ENCODE measurements around the gene OSBPL9. TPM values are rescaled to one million over a fixed set of nuclear protein-coding genes. Genes with fewer than 3 reads are reported as not detected.

OSBPL9 gene
- total RNA-seq, 1 experiment from 2014 or later: 61.9 TPM

DNA sequence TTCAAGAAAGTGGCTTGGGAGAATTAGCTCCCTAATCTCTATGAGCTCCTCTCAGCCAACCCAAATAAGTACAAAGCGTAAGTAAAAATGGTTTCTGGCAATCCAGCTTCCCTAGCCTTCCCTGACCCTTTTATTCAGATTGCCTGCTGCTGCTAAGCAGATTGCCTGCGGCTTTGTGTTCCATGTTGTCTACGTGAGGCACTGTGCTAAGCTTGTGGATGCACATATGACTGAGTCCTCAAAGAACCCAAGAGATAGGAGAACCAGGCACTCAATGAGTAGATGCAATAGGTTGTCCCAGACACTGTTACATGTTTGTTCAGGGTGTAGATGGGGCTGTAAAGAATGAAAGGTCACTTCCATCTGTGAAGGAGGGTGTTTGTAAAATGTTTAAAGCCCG lies 6.3 kb upstream of the OSBPL9 start:
- BruUV-seq (replicated peaks): no TSS peak
- H3K4me3 Mint-ChIP-seq (ENCODE audit: unreplicated experiment): no peak overlapping the region
- no peaks in the 10 kb centered on the region for H3K4me1 Mint-ChIP-seq (ENCODE audit: low read depth, unreplicated experiment)
- CTCF ChIA-PET: no interaction called here
- H3K27ac Mint-ChIP-seq (ENCODE audit: unreplicated experiment): no peak overlapping the region
- no peaks in the 10 kb centered on the region for H3K9me3 Mint-ChIP-seq (ENCODE audit: unreplicated experiment)
- TF ChIP-seq, protein P1, sequence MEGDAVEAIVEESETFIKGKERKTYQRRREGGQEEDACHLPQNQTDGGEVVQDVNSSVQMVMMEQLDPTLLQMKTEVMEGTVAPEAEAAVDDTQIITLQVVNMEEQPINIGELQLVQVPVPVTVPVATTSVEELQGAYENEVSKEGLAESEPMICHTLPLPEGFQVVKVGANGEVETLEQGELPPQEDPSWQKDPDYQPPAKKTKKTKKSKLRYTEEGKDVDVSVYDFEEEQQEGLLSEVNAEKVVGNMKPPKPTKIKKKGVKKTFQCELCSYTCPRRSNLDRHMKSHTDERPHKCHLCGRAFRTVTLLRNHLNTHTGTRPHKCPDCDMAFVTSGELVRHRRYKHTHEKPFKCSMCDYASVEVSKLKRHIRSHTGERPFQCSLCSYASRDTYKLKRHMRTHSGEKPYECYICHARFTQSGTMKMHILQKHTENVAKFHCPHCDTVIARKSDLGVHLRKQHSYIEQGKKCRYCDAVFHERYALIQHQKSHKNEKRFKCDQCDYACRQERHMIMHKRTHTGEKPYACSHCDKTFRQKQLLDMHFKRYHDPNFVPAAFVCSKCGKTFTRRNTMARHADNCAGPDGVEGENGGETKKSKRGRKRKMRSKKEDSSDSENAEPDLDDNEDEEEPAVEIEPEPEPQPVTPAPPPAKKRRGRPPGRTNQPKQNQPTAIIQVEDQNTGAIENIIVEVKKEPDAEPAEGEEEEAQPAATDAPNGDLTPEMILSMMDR (IDR thresholded peaks at IDR 0.05; ENCODE audit: insufficient read depth in 1 of 2, low read depth in 1 of 2, low read length in 1 of 2, severe bottlenecking in 1 of 2, unreplicated experiment in 1 of 2): no peak
- H3K9me3 ChIP-seq: no peaks in the 10 kb centered on the region
- POLR2A ChIA-PET: no interaction called here
- H3K4me3 ChIP-seq (ENCODE audit: low read depth, low read length): no peak overlapping the region
- no peaks in the 10 kb centered on the region for H3K36me3 Mint-ChIP-seq (ENCODE audit: insufficient read depth, unreplicated experiment)
- no peaks in the 10 kb centered on the region for H3K27me3 ChIP-seq (replicated peaks; ENCODE audit: control insufficient read depth, insufficient read depth, low read length)
- H3K27me3 Mint-ChIP-seq (ENCODE audit: insufficient read depth, unreplicated experiment): no peaks in the 10 kb centered on the region
- no peak for DNase-seq
- no peaks in the 10 kb centered on the region for H3K36me3 ChIP-seq (ENCODE audit: control insufficient read depth, insufficient read depth, low read length)
- no peaks in the 10 kb centered on the region for H3K4me1 ChIP-seq
- intact Hi-C loops (cut with micrococcal nuclease; ENCODE audit: unreplicated experiment): no loop called here

DNA sequence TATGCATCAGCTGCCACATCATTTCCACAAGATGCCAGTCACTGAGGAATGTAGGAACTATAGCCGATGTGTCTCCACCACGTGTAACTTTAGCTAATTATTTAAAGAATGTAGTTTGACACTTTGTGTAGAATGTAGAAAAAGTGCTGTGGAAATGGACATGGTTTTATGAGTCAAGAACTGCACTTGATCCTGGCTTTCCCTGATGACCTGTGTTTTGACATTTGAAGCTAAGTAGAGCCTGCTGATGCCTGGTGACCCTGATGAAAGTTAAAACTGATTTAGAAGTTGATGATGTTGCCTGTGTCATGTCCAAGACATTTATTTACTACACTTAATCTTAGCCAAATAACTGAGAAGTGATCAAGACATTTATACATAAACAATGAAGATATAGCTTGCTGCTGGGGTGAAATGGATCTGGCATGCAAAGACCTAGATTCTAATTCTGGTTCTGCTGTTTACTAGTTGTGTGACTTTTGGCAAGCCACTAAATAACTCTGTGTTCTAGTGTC lies 4.4 kb upstream of the OSBPL9 start:
- POLR2A ChIA-PET: no interaction called here
- Mint-ChIP-seq H3K36me3 (ENCODE audit: insufficient read depth, unreplicated experiment) (peaks cover 7% of the 10 kb centered on the region), H3K4me1 (ENCODE audit: low read depth, unreplicated experiment) (peaks cover 5% of the 10 kb centered on the region), H3K27me3 (ENCODE audit: insufficient read depth, unreplicated experiment) (no peaks in the 10 kb centered on the region), H3K4me3 (ENCODE audit: unreplicated experiment) (no peak overlapping the region), H3K27ac (ENCODE audit: unreplicated experiment) (no peak overlapping the region), H3K9me3 (ENCODE audit: unreplicated experiment) (no peaks in the 10 kb centered on the region)
- Histone ChIP-seq H3K27me3 (replicated peaks; ENCODE audit: control insufficient read depth, insufficient read depth, low read length) (no peaks in the 10 kb centered on the region), H3K4me1 (no peaks in the 10 kb centered on the region), H3K36me3 (ENCODE audit: control insufficient read depth, insufficient read depth, low read length) (no peaks in the 10 kb centered on the region), H3K9me3 (no peaks in the 10 kb centered on the region), H3K4me3 (ENCODE audit: low read depth, low read length) (no peak overlapping the region)
- CTCF ChIA-PET: no interaction called here
- DNase-seq: no peak
- TF ChIP-seq, protein P1 (IDR thresholded peaks at IDR 0.05; ENCODE audit: insufficient read depth in 1 of 2, low read depth in 1 of 2, low read length in 1 of 2, severe bottlenecking in 1 of 2, unreplicated experiment in 1 of 2): no peak
- BruUV-seq (replicated peaks): no TSS peak
- intact Hi-C loops (cut with micrococcal nuclease; ENCODE audit: unreplicated experiment): no loop called here

DNA sequence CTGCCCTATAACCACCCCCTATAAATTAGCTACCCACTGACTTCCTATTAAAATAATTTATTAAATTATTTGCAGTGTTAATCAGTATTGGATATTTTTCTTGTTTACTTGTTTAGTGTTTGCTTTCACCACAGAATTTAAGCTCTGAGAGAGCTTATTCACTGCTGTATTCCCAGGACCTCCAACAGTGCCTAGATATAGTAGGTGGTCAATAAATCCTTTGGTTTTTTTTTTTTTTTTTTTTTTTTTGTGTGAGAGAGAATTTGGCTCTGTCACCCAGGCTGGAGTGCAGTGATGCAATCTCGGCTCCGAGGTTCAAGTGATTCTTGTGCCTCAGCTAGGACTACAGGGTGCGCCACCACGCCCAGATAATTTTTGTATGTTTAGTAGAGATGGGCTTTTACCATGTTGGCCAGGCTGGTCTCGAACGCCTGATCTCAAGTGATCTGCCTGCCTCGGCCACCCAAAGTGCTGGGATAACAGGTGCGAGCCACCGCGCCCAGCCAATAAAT lies 1.1 kb upstream of the OSBPL9 start:
- H3K4me3 Mint-ChIP-seq (ENCODE audit: unreplicated experiment): peak overlapping the region; percentile 49
- POLR2A ChIA-PET: no interaction called here
- H3K9me3 ChIP-seq: no peaks in the 10 kb centered on the region

More for the DNA sequence above, 1.1 kb upstream of the OSBPL9 start:
- TF ChIP-seq, protein P1 (IDR thresholded peaks at IDR 0.05; ENCODE audit: insufficient read depth in 1 of 2, low read depth in 1 of 2, low read length in 1 of 2, severe bottlenecking in 1 of 2, unreplicated experiment in 1 of 2): no peak
- Histone ChIP-seq H3K27me3 (replicated peaks; ENCODE audit: control insufficient read depth, insufficient read depth, low read length) (no peaks in the 10 kb centered on the region), H3K36me3 (ENCODE audit: control insufficient read depth, insufficient read depth, low read length) (no peaks in the 10 kb centered on the region), H3K4me3 (ENCODE audit: low read depth, low read length) (no peak overlapping the region), H3K4me1 (peaks cover 2% of the 10 kb centered on the region; the same call in 1 of the 2 replicates)
- H3K27me3 Mint-ChIP-seq (ENCODE audit: insufficient read depth, unreplicated experiment): no peaks in the 10 kb centered on the region
- no peak for DNase-seq
- H3K36me3 Mint-ChIP-seq (ENCODE audit: insufficient read depth, unreplicated experiment): peaks cover 8% of the 10 kb centered on the region
- H3K27ac Mint-ChIP-seq (ENCODE audit: unreplicated experiment): no peak overlapping the region
- CTCF ChIA-PET: no interaction called here
- no TSS peak for BruUV-seq (replicated peaks)
- peaks cover 16% of the 10 kb centered on the region for H3K4me1 Mint-ChIP-seq (ENCODE audit: low read depth, unreplicated experiment)
- H3K9me3 Mint-ChIP-seq (ENCODE audit: unreplicated experiment): no peaks in the 10 kb centered on the region
- intact Hi-C loops (cut with micrococcal nuclease; ENCODE audit: unreplicated experiment): loop anchor here (2.0 to 5.0 kb wide), 2 partner anchors 47 to 111 kb away; no protein-coding TSS in a partner anchor
